CD4-positive, alpha-beta T cell treated with Interleukin-21 for 1 hour (primary cell): ENCODE data around the gene DAPL1.

Experiments
- DNase-seq: peaks from one replicate; pipeline ENCODE4 v3.0.0-alpha.2; 2020

Gene DAPL1

GRCh38 chr2:158778243-158778642 is 16.9 kb upstream of the DAPL1 start:
- DNase-seq: no peak

- DNase-seq: no peak
Observed at GRCh38 chr2:158779621-158780020, 15.5 kb upstream of the DAPL1 start.

GRCh38 chr2:158781353-158781961 is 13.7 kb upstream of the DAPL1 start:
- no peak for DNase-seq

- DNase-seq: no peak
Observed at GRCh38 chr2:158782136-158782535, 13.0 kb upstream of the DAPL1 start.

GRCh38 chr2:158782616-158783015 is 12.5 kb upstream of the DAPL1 start:
- no peak for DNase-seq

- no peak for DNase-seq
Observed at GRCh38 chr2:158783923-158784322, 11.2 kb upstream of the DAPL1 start.

GRCh38 chr2:158786897-158787296 is 8.2 kb upstream of the DAPL1 start:
- DNase-seq: no peak

- DNase-seq: no peak
Observed at GRCh38 chr2:158788951-158789350, 6.2 kb upstream of the DAPL1 start.

GRCh38 chr2:158796652-158797051 is 1.5 kb downstream of the DAPL1 start:
- no peak for DNase-seq

GRCh38 chr2:158797963-158798700 is 3.0 kb downstream of the DAPL1 start:
- no peak for DNase-seq

GRCh38 chr2:158799181-158799580 is 4.1 kb downstream of the DAPL1 start:
- DNase-seq: no peak

GRCh38 chr2:158803506-158803905 is 8.4 kb downstream of the DAPL1 start:
- DNase-seq: no peak

GRCh38 chr2:158805255-158805654 is 10.1 kb downstream of the DAPL1 start:
- no peak for DNase-seq

- DNase-seq: no peak
Observed at GRCh38 chr2:158805936-158806335, 10.8 kb downstream of the DAPL1 start.

- DNase-seq: no peak
Observed at GRCh38 chr2:158806941-158807340, 11.8 kb downstream of the DAPL1 start.

GRCh38 chr2:158808426-158808825 is 13.3 kb downstream of the DAPL1 start:
- no peak for DNase-seq

GRCh38 chr2:158809816-158810215 is 14.7 kb downstream of the DAPL1 start:
- no peak for DNase-seq

- no peak for DNase-seq
Observed at GRCh38 chr2:158810731-158811460, 15.8 kb downstream of the DAPL1 start.

GRCh38 chr2:158815166-158815565 is 20.0 kb downstream of the DAPL1 start:
- DNase-seq: no peak

- DNase-seq: no peak
Observed at GRCh38 chr2:158815658-158816057, 20.5 kb downstream of the DAPL1 start.

GRCh38 chr2:158817588-158817987 is 22.5 kb downstream of the DAPL1 start:
- no peak for DNase-seq

GRCh38 chr2:158818511-158818910 is 23.4 kb downstream of the DAPL1 start:
- DNase-seq: no peak

- DNase-seq: no peak
Observed at GRCh38 chr2:158822193-158822592, 27.1 kb downstream of the DAPL1 start.
